B cell (primary cell): ENCODE measurements around the gene ENOPH1. TPM values are rescaled to one million over a fixed set of nuclear protein-coding genes. Genes with fewer than 3 reads are reported as not detected.
A peak's percentile ranks its signal among the peaks of the same experiment; 100 is the strongest.

Source experiments
- ATAC-seq: fragments of 200-7000 bp; cut with Tn5 transposase; one replicate; pipeline ENCODE4 v1.10.0; 2021; ENCODE audit warnings: low read depth, mild to moderate bottlenecking, moderate number of reproducible peaks, moderate library complexity
- CTCF ChIA-PET: fragments of 350-600 bp; sonication (Branson Sonifier 250); formaldehyde crosslinking; loops from one replicate; lab custom pipeline; 2021; ENCODE audit warnings: antibody characterized with exemption, inconsistent platforms; lab: Charles Lee
- POLR2A ChIA-PET: fragments of 350-600 bp; sonication (Branson Sonifier 250); formaldehyde crosslinking; loops from one replicate; lab custom pipeline; 2021; ENCODE audit warnings: antibody characterized with exemption; lab: Charles Lee
- DNase-seq: peaks from one replicate; pipeline ENCODE4 v3.0.0; 2013
- H2AFZ ChIP-seq: 2 replicates; pipeline ENCODE4 v1.6.1; 2012; ENCODE audit warnings: mild to moderate bottlenecking, low read depth, low read length; ENCODE audit not compliant: insufficient read depth, poor library complexity, severe bottlenecking
- H3K27ac ChIP-seq, 2 donors: 1 replicate in 1 of 2; 2 replicates in 1 of 2; pipeline ENCODE4 v1.5.1; 2012 to 2013; ENCODE audit warnings: low read length in 2 of 2, mild to moderate bottlenecking in 2 of 2, moderate library complexity in 1 of 2
- H3K27me3 ChIP-seq, 4 experiments: fragments of 200-600 bp in 1 of 4; sonication (generic) in 1 of 4; replicated peaks in 1 of 4; 1 replicate in 2 of 4; 2 replicates in 2 of 4; pipeline versions ENCODE4 v1.6.1 to v1.7.0; 2013 to 2016; ENCODE audit warnings: low read length in 3 of 4, mild to moderate bottlenecking in 2 of 4, mixed read lengths in 1 of 4, moderate library complexity in 1 of 4; ENCODE audit not compliant: insufficient read depth in 4 of 4, control insufficient read depth in 3 of 4; ENCODE audit errors: control extremely low read depth in 1 of 4
- H3K36me3 ChIP-seq, 2 experiments: replicated peaks in 1 of 2; 1 replicate in 1 of 2; 2 replicates in 1 of 2; pipeline versions ENCODE4 v1.6.1 to v1.7.1; 2013; ENCODE audit warnings: low read length in 1 of 2; ENCODE audit not compliant: insufficient read depth in 2 of 2, control insufficient read depth in 1 of 2; ENCODE audit errors: control extremely low read depth in 1 of 2, extremely low read depth in 1 of 2
- H3K4me1 ChIP-seq, 2 donors: fragments of 200-600 bp in 1 of 2; sonication (generic) in 1 of 2; 1 replicate in 1 of 2; 2 replicates in 1 of 2; pipeline versions ENCODE4 v1.5.1 to v1.6.1; 2013 to 2017; ENCODE audit warnings: low read length in 2 of 2; ENCODE audit not compliant: control insufficient read depth in 2 of 2, insufficient read depth in 2 of 2
- H3K4me2 ChIP-seq: replicated peaks from 2 replicates; pipeline ENCODE3; 2012; ENCODE audit warnings: mild to moderate bottlenecking, low read depth, low read length; ENCODE audit not compliant: poor library complexity, severe bottlenecking
- H3K4me3 ChIP-seq, 5 experiments: fragments of 200-600 bp in 1 of 5; sonication (generic) in 1 of 5; 1 replicate in 3 of 5; 2 replicates in 2 of 5; pipeline versions ENCODE4 v1.5.1 to v1.7.0; 2011 to 2016; ENCODE audit warnings: low read length in 4 of 5, mild to moderate bottlenecking in 4 of 5, low read depth in 2 of 5, control low read depth in 1 of 5, moderate library complexity in 1 of 5; ENCODE audit not compliant: insufficient read depth in 1 of 5; ENCODE audit errors: control extremely low read depth in 1 of 5, extremely low read depth in 1 of 5
- H3K79me2 ChIP-seq: fragments of 200-600 bp; sonication (generic); one replicate; pipeline ENCODE4 v1.6.0; 2016; ENCODE audit warnings: low read length; ENCODE audit not compliant: control insufficient read depth, insufficient read depth
- H3K9ac ChIP-seq: fragments of 200-600 bp; sonication (generic); 2 replicates; pipeline ENCODE4 v1.6.1; 2017; ENCODE audit warnings: mild to moderate bottlenecking, low read length, moderate library complexity
- H3K9me3 ChIP-seq, 3 donors: one replicate each; pipeline versions ENCODE4 v1.6.1 to v1.7.1; 2013; ENCODE audit warnings: low read length in 2 of 3; ENCODE audit not compliant: control insufficient read depth in 2 of 3, insufficient read depth in 1 of 3; ENCODE audit errors: control extremely low read depth in 1 of 3
- H4K20me1 ChIP-seq: 2 replicates; pipeline ENCODE4 v1.6.0; 2012; ENCODE audit warnings: mild to moderate bottlenecking, low read length; ENCODE audit not compliant: insufficient read depth, control insufficient read depth, poor library complexity, severe bottlenecking
- H3K27ac Mint-ChIP-seq: one replicate; pipeline ENCODE4 v1.8.0; 2021; ENCODE audit warnings: mixed read lengths
- H3K27me3 Mint-ChIP-seq: one replicate; pipeline ENCODE4 v1.8.0; 2021; ENCODE audit warnings: mixed read lengths
- H3K4me1 Mint-ChIP-seq: one replicate; pipeline ENCODE4 v1.8.0; 2021; ENCODE audit warnings: mixed read lengths
- H3K4me3 Mint-ChIP-seq: one replicate; pipeline ENCODE4 v1.8.0; 2021; ENCODE audit warnings: mixed read lengths
- H3K9me3 Mint-ChIP-seq: one replicate; pipeline ENCODE4 v1.8.0; 2022; ENCODE audit warnings: mixed read lengths; ENCODE audit not compliant: insufficient read depth
- CTCF ChIP-seq: fragments of 200-600 bp; IDR thresholded peaks from one replicate; pipeline ENCODE4 v1.8.0; 2022; ENCODE audit warnings: antibody characterized with exemption, mild to moderate bottlenecking
- EZH2 ChIP-seq: IDR thresholded peaks from 2 replicates; pipeline ENCODE4 v1.6.1; 2012; ENCODE audit warnings: borderline replicate concordance, low read depth, mild to moderate bottlenecking, moderate library complexity, low read length; ENCODE audit not compliant: insufficient read depth, poor library complexity, severe bottlenecking
- WGBS: methylation state at CpG from one replicate; pipeline ENCODE4 v1.1.5; 2013; ENCODE audit warnings: missing lambda C conversion rate; ENCODE audit not compliant: insufficient coverage; 5-methylcytosine and 5-hydroxymethylcytosine counted together
- intact Hi-C: fragments of 100-400 bp; cut with micrococcal nuclease; formaldehyde crosslinking; loops from one replicate; pipeline ENCODE4 v1.10.0; 2022
- polyA plus RNA-seq: library from polyadenylated mRNA; depleted of rRNA; stranded (reverse); fragments of >200 nt; gene quantifications from 2 replicates; pipeline ENCODE4 v1.2.3, GENCODE V29; 2012
- total RNA-seq, 2 donors: library from RNA; stranded (reverse); fragments of 120-200 nt in 1 of 2; gene quantifications; 1 replicate in 1 of 2; 2 replicates in 1 of 2; pipeline versions ENCODE4 v1.2.3 to v1.2.4, GENCODE V29; 2013 to 2022

Gene ENOPH1
- total and polyA plus RNA-seq, 2 donors (not counting 1 experiment from before 2014, with no cell fraction given), result 10.9 to 20.2 TPM

- H3K79me2 ChIP-seq, result no peaks in the 10 kb centered on the region
- peak overlapping the region; percentile 42 for H2AFZ ChIP-seq
- intact Hi-C loops, result no loop called here
- no peak for TF ChIP-seq CTCF
- TF ChIP-seq EZH2, result no peak
- H3K4me2 ChIP-seq, result no peak overlapping the region
- peaks cover 0 to 2% (median 0%) of the 10 kb centered on the region in 4 experiments for H3K27me3 ChIP-seq
- H3K36me3 ChIP-seq, result no peaks in the 10 kb centered on the region
- H3K9me3 ChIP-seq, result no peaks in the 10 kb centered on the region
- ATAC-seq (no peak), DNase-seq (peak; percentile 52)
- Mint-ChIP-seq H3K27ac (no peak overlapping the region), H3K4me1 (peaks cover 5% of the 10 kb centered on the region), H3K27me3 (no peaks in the 10 kb centered on the region), H3K4me3 (no peak overlapping the region), H3K9me3 (no peaks in the 10 kb centered on the region)
- H3K4me3 ChIP-seq, result no peak overlapping the region
- CTCF ChIA-PET, result interaction anchor here (0.6 to 0.7 kb wide), 3 partner anchors 36 to 344 kb away, joined by 3 read pairs; no protein-coding TSS in a partner anchor
- peaks cover 0 to 8% of the 10 kb centered on the region in 2 donors for H3K4me1 ChIP-seq
- no CpG with 5 or more reads among the region's 1 CpG for WGBS
- H4K20me1 ChIP-seq, result no peaks in the 10 kb centered on the region
- no peak overlapping the region for H3K27ac ChIP-seq
- POLR2A ChIA-PET, result no interaction called here
- no peak overlapping the region for H3K9ac ChIP-seq
Measured at GRCh38 chr4:82398263-82398662, 32.1 kb upstream of the ENOPH1 start.

GRCh38 chr4:82401600-82401999, 28.8 kb upstream of the ENOPH1 start:
- no peak for DNase-seq
- no peaks in the 10 kb centered on the region for H3K36me3 ChIP-seq
- 98% methylated on average over 4 of the region's 7 CpGs for WGBS
- no peak overlapping the region for H3K4me2 ChIP-seq
- TF ChIP-seq CTCF, result no peak
- TF ChIP-seq EZH2, result no peak
- H3K4me3 ChIP-seq, result no peak overlapping the region
- H3K27me3 ChIP-seq, result no peaks in the 10 kb centered on the region
- intact Hi-C loops, result no loop called here
- no peaks in the 10 kb centered on the region for H3K79me2 ChIP-seq
- H3K27ac Mint-ChIP-seq, result no peak overlapping the region
- no peak overlapping the region for H3K27ac ChIP-seq
- no peaks in the 10 kb centered on the region for H3K9me3 ChIP-seq
- H3K4me1 Mint-ChIP-seq, result peaks cover 5% of the 10 kb centered on the region
- H3K4me3 Mint-ChIP-seq, result no peak overlapping the region
- H3K9me3 Mint-ChIP-seq, result no peaks in the 10 kb centered on the region
- no peak overlapping the region for H2AFZ ChIP-seq
- ATAC-seq, result no peak
- H4K20me1 ChIP-seq, result no peaks in the 10 kb centered on the region
- peaks cover 0 to 8% of the 10 kb centered on the region in 2 donors for H3K4me1 ChIP-seq
- CTCF ChIA-PET, result no interaction called here
- no peak overlapping the region for H3K9ac ChIP-seq
- POLR2A ChIA-PET, result no interaction called here
- peaks cover 3% of the 10 kb centered on the region for H3K27me3 Mint-ChIP-seq
